Nephron progenitor cell (in vitro differentiated cells): Measurements from ENCODE around the gene TK2.

ENCODE experiments used
- DNase-seq: peaks from one replicate; pipeline ENCODE4 v3.0.0; 2021
- H3K27ac Mint-ChIP-seq: 2 replicates; pipeline ENCODE4 v1.8.0; 2021; ENCODE audit warnings: mild to moderate bottlenecking, moderate library complexity, mixed read lengths
- H3K27me3 Mint-ChIP-seq: 2 replicates; pipeline ENCODE4 v1.8.0; 2021; ENCODE audit warnings: mild to moderate bottlenecking, low read depth, mixed read lengths; ENCODE audit not compliant: poor library complexity
- H3K36me3 Mint-ChIP-seq: 2 replicates; pipeline ENCODE4 v1.8.0; 2021; ENCODE audit warnings: low read depth, mixed read lengths
- H3K4me1 Mint-ChIP-seq: 2 replicates; pipeline ENCODE4 v1.8.0; 2021; ENCODE audit warnings: mixed read lengths
- H3K4me3 Mint-ChIP-seq: 2 replicates; pipeline ENCODE4 v1.8.0; 2021; ENCODE audit warnings: mild to moderate bottlenecking, moderate library complexity, mixed read lengths
- H3K9me3 Mint-ChIP-seq: 2 replicates; pipeline ENCODE4 v1.8.0; 2021; ENCODE audit warnings: mild to moderate bottlenecking, moderate library complexity, mixed read lengths
- CTCF ChIP-seq: fragments of 200-600 bp; sonication (generic); IDR thresholded peaks from 2 replicates; pipeline ENCODE4 v1.5.0; 2021; ENCODE audit warnings: antibody characterized with exemption

TK2 gene

GRCh38 chr16:66474750-66475199 is 75.1 kb downstream of the TK2 start:
- no peak overlapping the region for H3K27ac Mint-ChIP-seq
- no peak for DNase-seq
- H3K4me1 Mint-ChIP-seq = peaks cover 4% of the 10 kb centered on the region
- no peak overlapping the region for H3K4me3 Mint-ChIP-seq
- no peak for TF ChIP-seq CTCF
- no peaks in the 10 kb centered on the region for H3K9me3 Mint-ChIP-seq
- H3K36me3 Mint-ChIP-seq = no peaks in the 10 kb centered on the region
- peaks cover 21% of the 10 kb centered on the region for H3K27me3 Mint-ChIP-seq

GRCh38 chr16:66473654-66474519 is 76.0 kb downstream of the TK2 start:
- Mint-ChIP-seq H3K36me3 (no peaks in the 10 kb centered on the region), H3K4me3 (no peak overlapping the region), H3K27ac (peak overlapping the region; percentile 64), H3K4me1 (peaks cover 4% of the 10 kb centered on the region), H3K27me3 (peaks cover 21% of the 10 kb centered on the region), H3K9me3 (no peaks in the 10 kb centered on the region)
- no peak for TF ChIP-seq CTCF
- DNase-seq = no peak

- Mint-ChIP-seq H3K27ac (no peak overlapping the region), H3K36me3 (no peaks in the 10 kb centered on the region), H3K4me1 (no peaks in the 10 kb centered on the region), H3K27me3 (peaks cover 23% of the 10 kb centered on the region), H3K4me3 (no peak overlapping the region), H3K9me3 (no peaks in the 10 kb centered on the region)
- DNase-seq = no peak
- no peak for TF ChIP-seq CTCF
These were observed 76.8 kb downstream of the TK2 start for GRCh38 chr16:66473051-66473571.

GRCh38 chr16:66471716-66472393 is 78.1 kb downstream of the TK2 start:
- Mint-ChIP-seq H3K27ac (no peak overlapping the region), H3K36me3 (no peaks in the 10 kb centered on the region), H3K27me3 (peaks cover 26% of the 10 kb centered on the region), H3K9me3 (no peaks in the 10 kb centered on the region), H3K4me3 (no peak overlapping the region), H3K4me1 (no peaks in the 10 kb centered on the region)
- TF ChIP-seq CTCF = no peak
- DNase-seq = no peak

- no peak for DNase-seq
- Mint-ChIP-seq H3K4me1 (no peaks in the 10 kb centered on the region), H3K4me3 (no peak overlapping the region), H3K36me3 (no peaks in the 10 kb centered on the region), H3K27ac (no peak overlapping the region), H3K27me3 (peaks cover 29% of the 10 kb centered on the region), H3K9me3 (no peaks in the 10 kb centered on the region)
- TF ChIP-seq CTCF = no peak
These were observed 78.7 kb downstream of the TK2 start for GRCh38 chr16:66471264-66471663.
